ENCODE results near the gene CEMIP2. TPM values are rescaled to one million over a fixed set of nuclear protein-coding genes. Genes with fewer than 3 reads are reported as not detected.
"Not testable (repeated sequence)": the region's sequence is repeated elsewhere in the genome, so short reads cannot be mapped to it uniquely, and the experiment has no call there.

The CEMIP2 gene
- total RNA-seq, 1 donor from 2014 or later = 58.1 TPM

DNA sequence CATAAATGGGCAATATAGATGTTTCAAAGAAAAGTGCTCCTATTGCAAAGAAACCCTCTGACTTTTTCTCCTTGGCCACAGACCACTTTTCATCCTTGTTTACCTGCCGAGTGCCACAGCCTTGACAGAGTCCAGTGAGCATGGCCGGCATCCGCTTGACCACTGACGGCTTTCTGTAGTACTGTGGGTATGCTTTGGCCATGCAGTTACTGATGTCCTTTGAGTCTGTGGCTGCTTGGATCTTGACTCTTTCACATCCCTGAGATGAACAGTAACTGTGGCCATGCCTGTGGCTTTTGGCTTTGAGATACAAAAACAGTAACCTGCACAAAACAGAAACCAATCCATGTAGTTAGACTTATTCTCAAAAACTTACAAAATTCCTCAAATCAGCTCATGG, 70.4 kb downstream of the CEMIP2 start:
- peaks cover 39% of the 10 kb centered on the region for H3K36me3 Mint-ChIP-seq
- DNase-seq (ENCODE audit: extremely low spot score, unreplicated experiment) = no peak
- H3K4me1 Mint-ChIP-seq (ENCODE audit: unreplicated experiment) = no peaks in the 10 kb centered on the region
- H3K9me3 Mint-ChIP-seq = no peaks in the 10 kb centered on the region
- no peaks in the 10 kb centered on the region for H3K27me3 Mint-ChIP-seq
- TF ChIP-seq, protein P1, sequence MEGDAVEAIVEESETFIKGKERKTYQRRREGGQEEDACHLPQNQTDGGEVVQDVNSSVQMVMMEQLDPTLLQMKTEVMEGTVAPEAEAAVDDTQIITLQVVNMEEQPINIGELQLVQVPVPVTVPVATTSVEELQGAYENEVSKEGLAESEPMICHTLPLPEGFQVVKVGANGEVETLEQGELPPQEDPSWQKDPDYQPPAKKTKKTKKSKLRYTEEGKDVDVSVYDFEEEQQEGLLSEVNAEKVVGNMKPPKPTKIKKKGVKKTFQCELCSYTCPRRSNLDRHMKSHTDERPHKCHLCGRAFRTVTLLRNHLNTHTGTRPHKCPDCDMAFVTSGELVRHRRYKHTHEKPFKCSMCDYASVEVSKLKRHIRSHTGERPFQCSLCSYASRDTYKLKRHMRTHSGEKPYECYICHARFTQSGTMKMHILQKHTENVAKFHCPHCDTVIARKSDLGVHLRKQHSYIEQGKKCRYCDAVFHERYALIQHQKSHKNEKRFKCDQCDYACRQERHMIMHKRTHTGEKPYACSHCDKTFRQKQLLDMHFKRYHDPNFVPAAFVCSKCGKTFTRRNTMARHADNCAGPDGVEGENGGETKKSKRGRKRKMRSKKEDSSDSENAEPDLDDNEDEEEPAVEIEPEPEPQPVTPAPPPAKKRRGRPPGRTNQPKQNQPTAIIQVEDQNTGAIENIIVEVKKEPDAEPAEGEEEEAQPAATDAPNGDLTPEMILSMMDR (conservative IDR thresholded peaks at IDR 0.05) = no peak
- no peak overlapping the region for H3K4me3 Mint-ChIP-seq
- H3K27ac Mint-ChIP-seq = no peak overlapping the region

- Mint-ChIP-seq H3K4me3 (no peak overlapping the region), H3K27ac (no peak overlapping the region), H3K4me1 (ENCODE audit: unreplicated experiment) (peaks cover 3% of the 10 kb centered on the region), H3K9me3 (no peaks in the 10 kb centered on the region), H3K36me3 (peaks cover 36% of the 10 kb centered on the region), H3K27me3 (no peaks in the 10 kb centered on the region)
- TF ChIP-seq, protein P1 (conservative IDR thresholded peaks at IDR 0.05) = no peak
- no peak for DNase-seq (ENCODE audit: extremely low spot score, unreplicated experiment)
These were observed 74.0 kb downstream of the CEMIP2 start for GRCh38 chr9:71694332-71694731.

- no peaks in the 10 kb centered on the region for H3K9me3 Mint-ChIP-seq
- no peak for DNase-seq (ENCODE audit: extremely low spot score, unreplicated experiment)
- peaks cover 39% of the 10 kb centered on the region for H3K36me3 Mint-ChIP-seq
- TF ChIP-seq, protein P1 (conservative IDR thresholded peaks at IDR 0.05) = no peak
- H3K4me3 Mint-ChIP-seq = no peak overlapping the region
- H3K4me1 Mint-ChIP-seq (ENCODE audit: unreplicated experiment) = peaks cover 3% of the 10 kb centered on the region
- no peak overlapping the region for H3K27ac Mint-ChIP-seq
- H3K27me3 Mint-ChIP-seq = no peaks in the 10 kb centered on the region
These were observed 74.7 kb downstream of the CEMIP2 start for GRCh38 chr9:71693607-71694006.

- H3K27ac Mint-ChIP-seq = peak overlapping the region; percentile 44
- H3K36me3 Mint-ChIP-seq = peaks cover 30% of the 10 kb centered on the region
- no peak overlapping the region for H3K4me3 Mint-ChIP-seq
- H3K4me1 Mint-ChIP-seq (ENCODE audit: unreplicated experiment) = peaks cover 3% of the 10 kb centered on the region
- TF ChIP-seq, protein P1 (conservative IDR thresholded peaks at IDR 0.05) = no peak
- no peak for DNase-seq (ENCODE audit: extremely low spot score, unreplicated experiment)
- no peaks in the 10 kb centered on the region for H3K27me3 Mint-ChIP-seq
- no peaks in the 10 kb centered on the region for H3K9me3 Mint-ChIP-seq
These were observed 76.0 kb downstream of the CEMIP2 start for GRCh38 chr9:71692337-71692736.

GRCh38 chr9:71691576-71691975, 76.7 kb downstream of the CEMIP2 start:
- H3K27ac Mint-ChIP-seq; H3K9me3 Mint-ChIP-seq; H3K27me3 Mint-ChIP-seq; H3K4me1 Mint-ChIP-seq (ENCODE audit: unreplicated experiment); DNase-seq (ENCODE audit: extremely low spot score, unreplicated experiment); H3K4me3 Mint-ChIP-seq: not testable (repeated sequence)
- H3K36me3 Mint-ChIP-seq = peaks cover 30% of the 10 kb centered on the region

- Mint-ChIP-seq H3K4me3 (no peak overlapping the region), H3K27me3 (no peaks in the 10 kb centered on the region), H3K4me1 (ENCODE audit: unreplicated experiment) (peaks cover 3% of the 10 kb centered on the region), H3K36me3 (peaks cover 31% of the 10 kb centered on the region), H3K27ac (no peak overlapping the region), H3K9me3 (no peaks in the 10 kb centered on the region)
- TF ChIP-seq, protein P1 (conservative IDR thresholded peaks at IDR 0.05) = no peak
- no peak for DNase-seq (ENCODE audit: extremely low spot score, unreplicated experiment)
These were observed 77.5 kb downstream of the CEMIP2 start for GRCh38 chr9:71690689-71691435.

Data from type B pancreatic cell (in vitro differentiated cells).